A549 (cell line): ENCODE results near the gene ST8SIA1.

Source experiments
- CBX2 ChIP-seq: fragments of 200-600 bp; sonication (generic); IDR thresholded peaks from 2 replicates; pipeline ENCODE4 v1.6.1; 2016; ENCODE audit warnings: low read depth, mild to moderate bottlenecking, borderline replicate concordance
- CHD2 ChIP-seq: fragments of 150-350 bp; IDR thresholded peaks from 2 replicates; pipeline ENCODE4 v1.6.1; 2014; ENCODE audit warnings: low read length; ENCODE audit not compliant: partially characterized antibody
- CTCF ChIP-seq: fragments of >200 bp; sonication (Bioruptor Twin); formaldehyde crosslinking; IDR thresholded peaks from 3 replicates; pipeline ENCODE4 v1.5.1; 2016
- E2F6 ChIP-seq: IDR thresholded peaks from 2 replicates; pipeline ENCODE4 v1.6.1; 2012; ENCODE audit warnings: low read depth, borderline replicate concordance
- HOXA7 ChIP-seq: fragments of 250-450 bp; sonication (Bioruptor Pico); IDR thresholded peaks from 2 replicates; pipeline ENCODE4 v1.5.0; 2020; ENCODE audit warnings: mild to moderate bottlenecking, moderate library complexity
- KDM5A ChIP-seq: fragments of 200-600 bp; sonication (generic); IDR thresholded peaks from 2 replicates; pipeline ENCODE4 v1.6.1; 2016; ENCODE audit warnings: antibody characterized with exemption, mild to moderate bottlenecking
- POLR2A ChIP-seq: IDR thresholded peaks from 2 replicates; pipeline ENCODE4 v1.6.1; 2012; ENCODE audit warnings: mild to moderate bottlenecking, low read length
- RAD21 ChIP-seq, 2 experiments: fragments of >200 bp in 1 of 2; sonication (Bioruptor Twin) in 1 of 2; formaldehyde crosslinking in 1 of 2; IDR thresholded peaks in 1 of 2; conservative IDR thresholded peaks in 1 of 2; 2 replicates in 1 of 2; 3 replicates in 1 of 2; pipeline ENCODE4 v1.6.1; 2012 to 2018; ENCODE audit warnings: inconsistent platforms in 1 of 2
- RARB ChIP-seq: fragments of 250-450 bp; sonication (Bioruptor Pico); IDR thresholded peaks from 2 replicates; pipeline ENCODE4 v1.8.0; 2021; ENCODE audit warnings: mild to moderate bottlenecking, moderate library complexity
- REST ChIP-seq: fragments of 200-600 bp; sonication (generic); IDR thresholded peaks from 2 replicates; pipeline ENCODE4 v1.6.1; 2016; ENCODE audit warnings: antibody characterized with exemption, mild to moderate bottlenecking, moderate library complexity
- USF2 ChIP-seq: fragments of 450-650 bp; IDR thresholded peaks from 2 replicates; pipeline ENCODE4 v1.6.1; 2014; ENCODE audit warnings: antibody characterized with exemption

- TF ChIP-seq REST (no peak), CTCF (no peak), KDM5A (no peak), RAD21 (conservative IDR thresholded peaks at IDR 0.05 in 1 of 2, IDR thresholded peaks at IDR 0.05 in 1 of 2) (no peak), HOXA7 (no peak), E2F6 (no peak), POLR2A (no peak), CBX2 (no peak), RARB (CRISPR knock-in tag) (no peak), CHD2 (no peak), USF2 (no peak)
Observed at GRCh38 chr12:22310709-22311108, 23.8 kb downstream of the ST8SIA1 start.
